ENCODE data around the gene NBL1.
A peak's percentile ranks its signal among the peaks of the same experiment; 100 is the strongest.

NBL1 gene

GRCh38 chr1:19648689-19649088, 4.6 kb downstream of the NBL1 start:
- TF ChIP-seq ZFX (IDR thresholded peaks at IDR 0.05) (no peak), CTCF (conservative IDR thresholded peaks at IDR 0.05) (peak; percentile 27)

GRCh38 chr1:19650416-19651140, 6.5 kb downstream of the NBL1 start:
- H3K27ac ChIP-seq, result no peak overlapping the region

More at GRCh38 chr1:19648689-19649088, 4.6 kb downstream of the NBL1 start:
- no peak overlapping the region for H3K27ac ChIP-seq

GRCh38 chr1:19651141-19651737, 7.1 kb downstream of the NBL1 start:
- no peak overlapping the region for H3K27ac ChIP-seq
- TF ChIP-seq CTCF (conservative IDR thresholded peaks at IDR 0.05) (peak; percentile 76), ZFX (IDR thresholded peaks at IDR 0.05) (no peak)

More at GRCh38 chr1:19650416-19651140, 6.5 kb downstream of the NBL1 start:
- TF ChIP-seq CTCF (conservative IDR thresholded peaks at IDR 0.05), result no peak
- no peak for TF ChIP-seq ZFX (IDR thresholded peaks at IDR 0.05)

DNA sequence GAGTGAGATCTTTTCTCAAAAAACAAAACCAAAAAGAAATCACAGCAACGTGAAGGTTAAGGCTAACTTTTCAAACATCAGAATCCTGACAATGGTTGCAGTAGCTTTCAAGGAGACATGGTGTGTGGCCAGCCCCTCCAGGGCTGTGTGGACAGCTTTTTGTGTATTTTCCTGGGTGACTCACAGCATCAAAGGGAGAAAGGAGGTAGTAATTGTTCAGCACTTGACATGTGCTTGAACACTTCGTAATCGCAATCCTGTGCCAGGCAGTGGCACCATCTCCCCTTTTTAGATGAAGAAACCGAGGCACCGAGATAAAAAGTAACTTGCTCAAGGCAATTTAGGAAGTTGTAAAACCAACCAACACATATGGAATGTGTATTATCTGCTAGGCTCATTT, 10.3 kb downstream of the NBL1 start:
- H3K27ac ChIP-seq, result peak overlapping the region; percentile 15; the same call in 1 of the 2 replicates
- TF ChIP-seq ZFX (IDR thresholded peaks at IDR 0.05), result no peak
- no peak for TF ChIP-seq CTCF (conservative IDR thresholded peaks at IDR 0.05)

- no peak overlapping the region for H3K27ac ChIP-seq
- no peak for TF ChIP-seq CTCF (conservative IDR thresholded peaks at IDR 0.05)
- no peak for TF ChIP-seq ZFX (IDR thresholded peaks at IDR 0.05)
These were observed 11.0 kb downstream of the NBL1 start for GRCh38 chr1:19654886-19655717.

DNA sequence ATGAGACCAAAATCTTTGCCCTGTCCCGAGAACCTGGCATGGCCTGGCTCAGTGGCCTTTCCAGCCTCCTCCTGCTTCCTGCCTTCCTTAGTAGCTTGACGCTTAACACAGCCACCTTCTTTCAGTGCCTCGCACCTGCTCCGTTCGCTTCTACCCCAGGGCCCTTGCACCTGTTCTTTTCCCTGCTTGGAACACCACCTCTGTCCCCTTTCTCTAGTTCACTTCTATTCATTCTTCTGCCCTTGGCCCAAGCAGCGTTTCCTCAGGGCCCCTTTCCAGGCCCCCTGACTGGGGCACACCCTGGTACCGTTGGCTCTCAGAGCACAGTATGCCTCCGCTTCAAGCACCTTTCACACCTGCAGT, 11.6 kb downstream of the NBL1 start:
- no peak for TF ChIP-seq ZFX (IDR thresholded peaks at IDR 0.05)
- TF ChIP-seq CTCF (conservative IDR thresholded peaks at IDR 0.05), result no peak
- H3K27ac ChIP-seq, result no peak overlapping the region
